ENCODE data around the gene C17orf67.

The C17orf67 gene

GRCh38 chr17:56807723-56808122, 26.0 kb downstream of the C17orf67 start:
- no peak for DNase-seq

GRCh38 chr17:56806949-56807348, 26.8 kb downstream of the C17orf67 start:
- no peak for DNase-seq

GRCh38 chr17:56804454-56804853, 29.3 kb downstream of the C17orf67 start:
- DNase-seq: no peak

GRCh38 chr17:56803071-56803470, 30.6 kb downstream of the C17orf67 start:
- DNase-seq: no peak

- no peak for DNase-seq
Measured at GRCh38 chr17:56801459-56802178, 32.1 kb downstream of the C17orf67 start.

DNA sequence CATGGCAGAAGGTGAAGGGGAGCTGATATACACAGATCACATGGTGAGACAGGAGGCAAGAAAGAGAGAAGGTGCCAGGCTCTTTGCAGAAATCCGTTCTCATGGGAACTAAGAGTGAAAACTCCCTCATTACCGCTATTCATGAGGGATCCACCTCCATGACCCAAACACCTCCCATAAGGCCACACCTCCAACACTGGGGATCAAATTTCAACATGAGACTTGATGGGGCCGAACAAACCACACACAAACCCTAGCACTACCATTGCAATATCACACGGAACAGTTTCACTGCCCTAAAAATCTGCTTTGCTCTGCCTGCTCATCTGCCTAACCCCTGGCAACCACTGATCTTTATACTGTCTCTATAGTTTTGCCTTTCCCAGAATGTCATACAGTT, 34.8 kb downstream of the C17orf67 start:
- no peak for DNase-seq

DNA sequence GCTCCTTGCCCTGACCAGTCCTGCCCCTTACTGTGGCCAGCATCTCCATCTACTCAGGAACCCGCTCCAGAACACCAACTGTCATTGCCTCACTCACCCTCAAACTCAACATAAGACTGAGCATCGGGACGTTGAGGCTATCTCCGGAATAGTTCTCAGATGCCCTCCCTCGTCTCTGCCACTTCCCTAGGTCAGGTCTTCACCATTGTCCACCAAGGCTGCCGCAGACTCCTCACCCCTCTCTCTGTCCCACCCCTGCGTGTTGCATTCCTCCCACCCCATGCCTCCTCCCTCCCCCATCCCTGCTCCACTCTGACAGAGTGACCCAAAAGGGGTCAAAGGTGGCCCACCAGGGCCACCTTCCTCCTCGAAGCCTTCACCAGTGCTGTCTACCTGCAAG, 37.2 kb downstream of the C17orf67 start:
- no peak for DNase-seq

DNA sequence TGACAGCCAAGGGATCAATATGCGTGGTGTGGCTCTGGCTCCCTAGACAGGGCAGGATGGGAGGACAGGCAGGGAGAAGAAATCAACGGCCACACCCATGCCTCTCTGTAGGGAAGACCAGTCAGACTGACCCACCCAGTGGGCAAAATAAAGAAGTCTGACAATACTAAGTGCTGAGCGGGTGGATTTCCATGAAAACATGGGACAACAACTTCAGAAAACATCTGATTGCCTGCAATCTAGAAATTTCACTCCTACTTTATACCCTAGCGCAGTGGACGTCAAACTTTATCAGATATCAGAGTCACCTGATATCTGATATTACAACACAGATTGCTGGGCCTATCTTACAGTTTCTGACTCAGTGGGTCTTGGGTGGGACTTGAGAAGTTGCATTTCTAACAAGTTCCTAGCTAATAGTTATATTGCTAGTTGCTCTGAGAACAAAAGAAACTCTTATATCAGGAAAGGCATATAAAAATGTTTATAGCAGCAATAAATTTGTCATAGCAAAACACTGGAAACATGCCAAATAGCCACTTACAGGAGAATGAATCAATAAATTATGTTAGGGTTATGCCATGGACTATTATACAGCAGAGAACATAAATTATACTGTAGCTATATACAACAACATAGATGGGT, 38.4 kb downstream of the C17orf67 start:
- DNase-seq: no peak

DNA sequence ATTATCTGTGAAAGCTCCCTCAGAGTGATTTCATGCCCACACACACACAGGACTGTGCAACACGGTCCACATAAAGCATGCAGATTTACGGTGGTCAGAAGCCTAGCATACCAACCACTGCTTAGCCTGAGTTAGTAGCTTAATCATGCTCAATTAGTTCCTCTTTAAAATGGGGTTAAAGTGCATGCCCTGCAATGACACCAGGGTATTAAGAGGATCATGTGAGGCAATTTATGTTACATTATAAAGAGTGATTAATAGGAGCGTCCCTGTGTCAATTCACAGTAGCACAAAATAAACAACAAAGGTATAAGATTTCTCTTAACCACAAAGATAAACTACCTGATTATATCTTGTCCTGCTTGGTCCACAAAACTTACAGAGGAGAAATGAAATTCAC, 39.8 kb downstream of the C17orf67 start:
- DNase-seq: no peak

- no peak for DNase-seq
Measured at GRCh38 chr17:56793531-56793930, 40.2 kb downstream of the C17orf67 start.

- no peak for DNase-seq
Measured at GRCh38 chr17:56792267-56792666, 41.5 kb downstream of the C17orf67 start.

DNA sequence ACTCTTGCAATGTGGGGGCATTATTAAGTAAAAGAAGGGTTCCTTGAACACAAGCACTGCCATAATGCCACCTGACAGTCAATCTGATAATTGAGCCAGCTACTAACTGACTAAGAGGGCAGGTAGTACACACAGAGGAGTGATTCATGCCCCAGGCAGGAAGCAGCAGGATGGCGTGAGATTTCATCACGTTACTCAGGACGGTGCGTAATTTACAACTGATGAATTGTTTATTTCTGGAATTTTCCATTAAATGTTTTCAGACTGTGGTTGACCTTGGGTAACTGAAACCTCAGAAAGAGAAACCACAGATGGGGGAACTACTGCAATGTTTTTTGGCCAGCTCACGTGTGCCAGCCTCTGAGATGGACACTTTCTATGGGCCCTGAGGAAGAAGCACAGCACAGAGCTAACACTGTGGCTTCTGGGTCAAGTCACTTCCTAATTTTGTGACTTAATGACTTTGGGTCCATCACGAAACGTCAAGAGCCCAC, 46.7 kb downstream of the C17orf67 start:
- peak in 1 of 5 donors; percentile 95 for DNase-seq

DNA sequence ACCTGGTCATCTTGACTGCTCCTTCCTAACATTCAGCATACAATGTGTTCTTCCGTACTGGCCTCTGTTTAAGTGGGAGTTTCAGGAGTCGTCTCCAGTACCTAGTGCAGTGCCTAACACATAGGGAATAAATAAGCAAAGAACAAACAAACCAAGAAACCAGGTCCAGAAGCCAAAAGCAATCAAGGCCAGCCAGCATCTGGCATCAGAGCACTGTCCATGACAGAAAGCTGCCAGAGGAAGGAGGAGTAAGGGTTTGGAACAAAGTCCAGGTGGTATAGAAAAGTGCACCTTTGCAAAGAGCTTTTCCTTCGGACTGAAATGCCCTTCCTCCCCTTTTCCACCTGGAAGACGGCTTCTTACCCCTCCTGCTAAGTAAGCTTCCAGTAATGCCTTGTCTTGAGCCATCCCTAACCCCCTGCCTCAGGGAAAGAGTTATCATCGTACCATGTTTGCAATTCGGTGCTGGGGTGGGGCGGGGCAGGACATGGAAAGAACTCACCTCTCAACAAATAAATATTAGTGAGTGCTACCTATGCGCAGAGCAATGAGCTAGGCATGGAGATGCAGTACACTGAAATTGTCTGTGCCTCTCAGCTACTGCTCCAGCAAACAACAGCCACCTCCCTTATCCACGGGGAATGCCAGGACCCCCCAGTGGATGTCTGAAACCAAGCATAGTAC, 47.6 kb downstream of the C17orf67 start:
- peak in 1 of 5 donors; percentile 12 for DNase-seq

DNA sequence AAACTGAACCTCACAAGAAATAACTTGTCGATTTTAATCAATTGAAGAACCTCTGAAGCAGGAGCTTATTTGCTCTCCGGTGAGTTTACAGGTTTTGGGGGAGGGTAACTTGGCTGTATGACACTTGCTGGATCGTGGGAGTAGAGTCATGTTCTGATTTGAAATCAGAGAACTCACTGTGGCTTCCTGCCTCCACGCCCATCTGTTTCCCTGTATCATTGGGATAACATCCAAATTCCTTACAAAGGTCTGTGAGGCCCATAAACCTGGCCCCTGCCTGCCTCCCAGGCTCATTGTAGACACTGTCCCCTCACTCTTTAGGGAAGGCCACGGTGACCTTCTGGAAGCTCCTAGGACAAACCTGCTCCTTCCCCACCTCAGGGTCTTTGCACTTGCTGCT, 48.3 kb downstream of the C17orf67 start:
- DNase-seq: peak in 1 of 5 donors; percentile 19

- no peak for DNase-seq
Measured at GRCh38 chr17:56782338-56782737, 51.4 kb downstream of the C17orf67 start.

GRCh38 chr17:56781906-56782305, 51.8 kb downstream of the C17orf67 start:
- no peak for DNase-seq

GRCh38 chr17:56779898-56780777, 53.6 kb downstream of the C17orf67 start:
- peak; percentile 62 to 91 (median 78) for DNase-seq

- no peak for DNase-seq
Measured at GRCh38 chr17:56779322-56779721, 54.4 kb downstream of the C17orf67 start.

- no peak for DNase-seq
Measured at GRCh38 chr17:56778898-56779297, 54.8 kb downstream of the C17orf67 start.

- DNase-seq: no peak
Measured at GRCh38 chr17:56777859-56778258, 55.9 kb downstream of the C17orf67 start.

- no peak for DNase-seq
Measured at GRCh38 chr17:56774650-56775049, 59.1 kb downstream of the C17orf67 start.

GRCh38 chr17:56773124-56773523, 60.6 kb downstream of the C17orf67 start:
- no peak for DNase-seq

- DNase-seq: no peak
Measured at GRCh38 chr17:56772442-56772841, 61.3 kb downstream of the C17orf67 start.

All from T-helper 1 cell (primary cell).